GM19397 (cell line): ENCODE measurements around the gene H2BK1.

ENCODE experiments used
- ATAC-seq: cut with Tn5 transposase; IDR thresholded peaks from one replicate; pipeline ENCODE4 v1.9.1; 2021; ENCODE audit warnings: mild to moderate bottlenecking, moderate library complexity; ENCODE audit not compliant: unreplicated experiment

The H2BK1 gene

DNA sequence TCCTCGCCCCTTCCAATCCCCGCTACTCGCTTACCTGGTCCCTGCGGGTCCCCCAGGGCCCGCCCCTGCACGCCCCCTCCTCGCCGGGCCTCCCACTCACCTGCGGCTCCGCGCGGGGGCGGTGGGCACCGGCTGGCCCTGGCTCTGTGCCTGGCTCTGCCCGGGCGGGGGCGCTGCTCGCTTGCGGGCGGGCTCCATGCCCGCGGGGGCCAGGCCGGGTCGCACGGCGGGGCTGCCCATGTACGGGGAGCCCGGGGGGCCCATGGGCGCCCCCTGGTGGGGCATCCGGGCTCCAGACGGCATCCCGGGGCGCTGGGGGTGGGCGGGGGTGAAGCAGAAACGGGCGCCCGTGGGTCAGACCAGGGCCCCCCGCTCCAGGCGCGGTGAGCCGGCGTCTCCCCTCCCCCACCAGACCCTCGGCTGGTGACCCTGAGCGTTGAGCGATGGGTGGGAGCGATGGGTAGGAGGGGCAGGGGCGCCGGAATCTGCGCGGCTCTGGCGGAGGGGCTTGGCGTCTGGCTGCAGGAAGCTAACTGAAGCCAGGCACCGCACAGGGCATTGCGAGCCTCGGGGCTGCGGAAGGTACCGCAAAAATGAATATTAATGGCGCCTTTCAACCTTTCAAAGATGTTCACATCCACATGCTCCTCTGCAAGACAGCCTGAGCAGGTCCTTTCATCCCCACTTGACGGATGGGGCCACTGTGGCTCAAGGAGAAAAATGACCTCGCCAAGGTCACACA is 35.2 kb upstream of the H2BK1 start:
- ATAC-seq, result peak; percentile 36

GRCh38 chr7:151244841-151245346 is 34.6 kb upstream of the H2BK1 start:
- ATAC-seq, result no peak

- no peak for ATAC-seq
These were observed 34.0 kb upstream of the H2BK1 start for GRCh38 chr7:151244196-151244840.

DNA sequence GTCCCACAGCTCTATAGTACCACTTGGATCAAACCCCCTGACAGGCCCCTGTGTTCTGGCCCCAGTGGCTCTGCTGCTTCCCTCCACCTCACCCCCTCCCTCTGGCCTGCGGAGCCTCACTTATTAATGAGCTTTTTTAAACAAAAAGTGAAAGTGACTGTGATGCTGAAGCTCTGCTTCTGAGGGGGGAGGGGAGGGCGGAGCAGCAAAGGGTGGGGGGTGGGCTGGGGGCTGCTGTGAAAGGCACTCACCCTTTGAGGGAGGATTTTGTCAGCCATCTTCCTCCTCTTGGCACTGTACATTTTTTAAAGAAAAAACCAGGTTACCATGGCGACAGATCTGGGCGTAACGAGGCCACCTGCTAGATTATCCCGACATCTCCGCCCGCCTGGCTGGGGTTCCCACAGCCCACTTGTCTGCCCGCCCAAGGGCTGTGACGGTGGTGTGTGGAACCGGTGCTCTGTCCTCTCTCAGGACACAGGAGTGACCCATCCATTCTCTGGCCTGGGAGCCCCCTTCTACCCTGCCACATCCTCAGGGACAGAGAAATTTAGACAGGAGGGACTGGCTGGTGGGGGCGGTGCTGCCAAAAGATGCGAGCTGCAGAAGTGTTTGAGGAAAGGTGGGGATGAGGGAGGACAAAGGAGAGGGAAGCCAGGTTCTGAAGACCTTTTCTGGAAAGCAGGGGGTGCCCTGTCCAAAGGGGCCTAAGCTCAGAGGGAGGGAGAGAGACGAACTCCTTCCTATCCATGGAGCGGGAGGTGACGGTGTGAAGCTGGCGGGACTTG is 33.3 kb upstream of the H2BK1 start:
- no peak for ATAC-seq

GRCh38 chr7:151243045-151243349 is 32.7 kb upstream of the H2BK1 start:
- no peak for ATAC-seq

- no peak for ATAC-seq
These were observed 32.1 kb upstream of the H2BK1 start for GRCh38 chr7:151242159-151243044.

DNA sequence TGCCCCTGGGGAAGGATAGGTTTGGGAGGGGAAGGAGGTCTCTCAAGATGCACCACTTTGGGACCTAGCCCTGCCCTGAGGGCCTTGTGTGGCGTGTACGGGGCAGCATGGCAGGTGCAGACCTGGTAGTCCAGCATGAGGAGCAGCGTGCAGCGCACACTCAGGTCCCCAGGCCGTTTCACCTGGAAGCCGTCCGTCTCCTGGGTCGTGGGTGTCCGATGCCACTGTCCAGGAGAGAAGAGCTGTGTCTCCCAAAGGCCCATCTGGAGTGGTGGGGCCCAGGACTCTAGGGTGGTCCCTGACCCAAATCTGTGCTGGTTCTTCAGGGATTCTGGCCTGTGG is 31.4 kb upstream of the H2BK1 start:
- ATAC-seq, result no peak

- no peak for ATAC-seq
These were observed 30.9 kb upstream of the H2BK1 start for GRCh38 chr7:151240942-151241754.

DNA sequence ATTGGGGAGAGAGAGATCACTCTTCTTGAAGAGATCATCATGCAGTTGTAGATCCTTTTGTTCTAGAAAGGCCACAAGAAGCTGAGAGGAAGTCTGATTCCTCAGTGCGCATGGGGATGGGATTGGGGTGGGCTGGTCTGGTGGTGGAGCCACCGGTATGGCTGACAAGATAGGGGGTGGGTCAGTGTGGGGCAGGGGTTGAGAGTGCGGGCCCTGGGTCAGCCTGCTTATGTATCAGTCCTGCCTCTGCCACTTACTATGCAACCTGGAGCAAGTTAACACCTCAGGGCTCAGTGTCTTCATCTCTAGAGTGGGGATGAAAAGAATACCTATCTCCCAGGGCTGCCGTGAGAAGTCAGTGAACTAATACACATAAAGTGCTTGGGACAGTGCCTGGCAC is 30.2 kb upstream of the H2BK1 start:
- ATAC-seq, result no peak

GRCh38 chr7:151239837-151240459 is 29.7 kb upstream of the H2BK1 start:
- no peak for ATAC-seq

DNA sequence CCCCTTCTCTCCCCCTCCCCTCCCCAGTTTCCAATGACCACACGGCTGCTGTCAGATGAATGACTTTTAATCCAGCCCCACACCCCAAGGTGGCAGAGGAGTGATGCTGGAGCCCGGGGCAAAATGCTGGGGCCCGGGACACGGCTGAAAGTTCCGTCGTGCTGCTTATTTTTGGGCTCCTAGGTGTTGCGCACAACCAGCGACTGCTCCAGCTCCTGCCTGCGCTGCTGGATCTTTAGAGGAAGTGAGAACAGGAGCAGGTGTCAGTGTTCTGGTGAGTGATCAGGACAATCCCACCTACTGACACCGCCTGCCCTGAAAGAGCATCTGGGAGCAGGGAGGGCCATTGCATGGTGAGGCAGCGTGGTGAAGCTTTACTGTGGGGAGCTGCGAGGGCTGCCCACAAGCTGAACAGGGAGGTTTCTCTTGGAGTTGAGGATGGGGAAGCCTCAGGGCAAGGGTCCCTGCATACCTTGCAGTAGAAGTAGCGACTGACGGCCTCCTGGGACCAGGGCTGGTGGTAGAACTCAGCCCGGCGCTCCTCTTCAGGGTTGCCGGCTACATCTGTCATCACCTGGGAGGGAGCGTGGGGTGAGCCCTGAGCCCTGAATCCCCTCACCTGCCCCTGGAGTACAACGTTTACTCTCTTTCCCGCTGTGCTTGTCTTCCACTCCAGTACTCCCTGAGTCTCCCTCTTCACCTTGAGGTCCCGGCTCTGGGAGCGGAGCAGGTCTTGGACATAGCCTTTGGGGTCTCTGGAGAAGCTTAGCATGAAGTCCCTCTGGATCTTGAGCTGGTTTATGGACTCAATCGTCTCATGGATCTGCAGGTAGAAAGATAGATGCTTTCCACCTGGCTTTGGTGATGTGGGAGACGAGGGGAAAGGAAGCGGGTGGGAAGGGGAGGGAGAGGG is 28.9 kb upstream of the H2BK1 start:
- ATAC-seq, result no peak

DNA sequence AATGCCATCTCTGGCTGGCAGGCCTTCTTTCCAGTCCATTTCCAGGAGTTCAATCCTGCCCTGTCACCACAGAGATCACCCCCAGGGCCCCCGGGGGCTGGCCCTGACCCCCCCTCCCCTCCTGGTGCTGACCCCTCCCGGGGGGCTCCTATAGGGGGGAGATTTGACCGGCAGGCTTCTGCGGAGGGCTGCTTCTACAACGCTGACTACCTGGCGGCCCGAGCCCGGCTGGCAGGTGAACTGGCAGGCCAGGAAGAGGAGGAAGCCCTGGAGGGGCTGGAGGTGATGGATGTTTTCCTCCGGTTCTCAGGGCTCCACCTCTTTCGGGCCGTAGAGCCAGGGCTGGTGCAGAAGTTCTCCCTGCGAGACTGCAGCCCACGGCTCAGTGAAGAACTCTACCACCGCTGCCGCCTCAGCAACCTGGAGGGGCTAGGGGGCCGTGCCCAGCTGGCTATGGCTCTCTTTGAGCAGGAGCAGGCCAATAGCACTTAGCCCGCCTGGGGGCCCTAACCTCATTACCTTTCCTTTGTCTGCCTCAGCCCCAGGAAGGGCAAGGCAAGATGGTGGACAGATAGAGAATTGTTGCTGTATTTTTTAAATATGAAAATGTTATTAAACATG is 28.0 kb upstream of the H2BK1 start:
- ATAC-seq, result no peak

- no peak for ATAC-seq
These were observed 27.2 kb upstream of the H2BK1 start for GRCh38 chr7:151237244-151238189.

GRCh38 chr7:151236406-151236805 is 26.1 kb upstream of the H2BK1 start:
- no peak for ATAC-seq

DNA sequence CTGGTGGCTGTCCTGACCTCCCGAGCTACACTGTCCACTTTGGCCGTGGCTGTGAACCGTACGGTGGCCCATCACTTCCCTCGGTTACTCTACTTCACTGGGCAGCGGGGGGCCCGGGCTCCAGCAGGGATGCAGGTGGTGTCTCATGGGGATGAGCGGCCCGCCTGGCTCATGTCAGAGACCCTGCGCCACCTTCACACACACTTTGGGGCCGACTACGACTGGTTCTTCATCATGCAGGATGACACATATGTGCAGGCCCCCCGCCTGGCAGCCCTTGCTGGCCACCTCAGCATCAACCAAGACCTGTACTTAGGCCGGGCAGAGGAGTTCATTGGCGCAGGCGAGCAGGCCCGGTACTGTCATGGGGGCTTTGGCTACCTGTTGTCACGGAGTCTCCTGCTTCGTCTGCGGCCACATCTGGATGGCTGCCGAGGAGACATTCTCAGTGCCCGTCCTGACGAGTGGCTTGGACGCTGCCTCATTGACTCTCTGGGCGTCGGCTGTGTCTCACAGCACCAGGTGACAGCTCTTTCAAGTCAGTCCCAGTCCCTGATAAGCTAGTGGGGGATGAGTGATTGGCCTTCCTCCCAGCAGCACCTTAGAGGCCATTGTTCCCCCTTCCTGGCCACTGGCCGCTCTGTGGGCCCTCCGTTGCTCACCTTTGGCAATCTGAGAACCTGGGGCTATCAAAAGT is 25.0 kb upstream of the H2BK1 start:
- ATAC-seq, result no peak

GRCh38 chr7:151233804-151234203 is 23.5 kb upstream of the H2BK1 start:
- ATAC-seq, result no peak
